ENCODE results near the gene GRIN1.

GRIN1 gene

DNA sequence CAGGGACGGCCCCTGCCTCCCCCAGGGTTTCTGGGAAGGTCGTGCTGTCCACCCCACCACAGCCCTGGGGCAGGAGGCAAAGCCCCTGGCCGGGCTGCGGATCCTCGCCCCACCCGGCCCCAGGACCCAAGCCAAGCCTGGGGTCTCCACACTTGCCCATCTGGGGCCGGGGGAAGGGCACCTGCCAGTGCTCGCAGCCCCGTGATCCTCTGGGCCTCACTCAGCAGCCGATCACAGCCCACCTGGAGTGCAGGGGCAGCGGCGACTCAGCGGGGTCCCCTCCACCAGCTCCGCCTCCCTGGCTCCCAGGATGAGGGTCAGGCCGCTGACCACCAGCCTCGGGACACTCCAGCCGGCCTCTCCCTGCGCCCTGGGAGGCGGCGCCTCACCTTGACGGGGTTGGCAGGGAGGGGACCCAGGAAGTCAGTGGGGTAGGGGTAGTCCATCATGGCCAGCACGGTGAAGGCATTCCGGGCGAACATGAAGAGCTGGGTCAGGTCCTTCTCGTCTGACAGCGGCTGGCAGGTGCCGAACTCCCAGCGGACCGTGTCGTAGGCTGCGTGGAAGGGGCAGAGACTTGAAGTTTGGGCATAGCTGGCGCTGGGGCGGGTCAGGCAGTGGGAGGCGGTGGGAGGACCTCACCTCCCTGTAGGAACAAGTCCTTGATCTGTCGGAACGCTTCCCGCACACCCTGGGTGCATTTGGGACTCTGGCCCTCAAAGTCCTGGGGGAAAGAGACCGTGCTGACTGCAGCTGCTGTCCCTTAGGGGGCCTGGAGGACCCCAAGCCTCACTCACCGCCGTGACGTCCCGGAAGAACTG is 26.2 kb upstream of the GRIN1 start:
- TF ChIP-seq, protein P1, sequence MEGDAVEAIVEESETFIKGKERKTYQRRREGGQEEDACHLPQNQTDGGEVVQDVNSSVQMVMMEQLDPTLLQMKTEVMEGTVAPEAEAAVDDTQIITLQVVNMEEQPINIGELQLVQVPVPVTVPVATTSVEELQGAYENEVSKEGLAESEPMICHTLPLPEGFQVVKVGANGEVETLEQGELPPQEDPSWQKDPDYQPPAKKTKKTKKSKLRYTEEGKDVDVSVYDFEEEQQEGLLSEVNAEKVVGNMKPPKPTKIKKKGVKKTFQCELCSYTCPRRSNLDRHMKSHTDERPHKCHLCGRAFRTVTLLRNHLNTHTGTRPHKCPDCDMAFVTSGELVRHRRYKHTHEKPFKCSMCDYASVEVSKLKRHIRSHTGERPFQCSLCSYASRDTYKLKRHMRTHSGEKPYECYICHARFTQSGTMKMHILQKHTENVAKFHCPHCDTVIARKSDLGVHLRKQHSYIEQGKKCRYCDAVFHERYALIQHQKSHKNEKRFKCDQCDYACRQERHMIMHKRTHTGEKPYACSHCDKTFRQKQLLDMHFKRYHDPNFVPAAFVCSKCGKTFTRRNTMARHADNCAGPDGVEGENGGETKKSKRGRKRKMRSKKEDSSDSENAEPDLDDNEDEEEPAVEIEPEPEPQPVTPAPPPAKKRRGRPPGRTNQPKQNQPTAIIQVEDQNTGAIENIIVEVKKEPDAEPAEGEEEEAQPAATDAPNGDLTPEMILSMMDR (conservative IDR thresholded peaks at IDR 0.05; ENCODE audit: control insufficient read depth, insufficient read depth, low read depth, low read length): no peak
- DNase-seq (ENCODE audit: low read depth): no peak
- H3K4me3 ChIP-seq (ENCODE audit: control insufficient read depth, low read depth, low read length): no peak overlapping the region

DNA sequence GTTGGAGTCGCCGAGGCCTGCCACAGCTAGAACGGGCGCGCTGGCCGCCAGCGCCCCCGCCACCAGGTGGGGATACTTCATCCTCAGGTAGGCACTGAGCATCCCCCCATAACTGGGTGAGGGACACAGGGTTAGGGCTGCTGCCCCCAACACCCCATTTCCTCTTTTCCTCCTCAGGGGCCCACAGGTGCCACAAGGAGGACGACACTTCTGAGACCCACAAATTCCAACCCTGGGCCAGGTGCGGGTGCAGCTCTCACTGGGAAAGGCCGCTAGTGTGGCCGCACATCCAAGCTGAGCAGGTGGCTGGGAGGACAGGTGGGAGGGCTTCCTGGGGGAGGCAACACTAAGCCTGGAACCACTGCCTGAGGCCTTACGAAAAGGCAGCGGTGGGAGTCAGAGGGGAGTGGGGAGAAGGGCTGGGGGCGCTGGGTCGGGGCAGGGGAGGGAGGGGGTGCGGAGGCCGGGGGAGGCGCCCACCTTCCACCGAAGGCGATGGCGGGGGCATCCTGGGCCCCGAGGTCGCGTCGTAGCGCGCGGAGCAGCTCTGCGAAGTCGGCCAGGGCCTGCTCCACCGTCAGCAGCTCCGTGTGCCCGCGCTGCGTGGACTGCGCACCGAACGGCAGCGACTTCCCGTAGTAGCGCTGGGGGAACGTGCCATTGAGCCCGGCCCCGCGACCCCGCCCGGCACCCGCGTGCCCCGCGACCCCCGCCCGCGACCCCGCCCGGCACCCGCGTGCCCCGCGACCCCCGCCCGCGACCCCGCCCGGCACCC is 25.4 kb upstream of the GRIN1 start:
- TF ChIP-seq, protein P1 (conservative IDR thresholded peaks at IDR 0.05; ENCODE audit: control insufficient read depth, insufficient read depth, low read depth, low read length): no peak
- H3K4me3 ChIP-seq (ENCODE audit: control insufficient read depth, low read depth, low read length): peak overlapping the region; percentile 10
- no peak for DNase-seq (ENCODE audit: low read depth)

DNA sequence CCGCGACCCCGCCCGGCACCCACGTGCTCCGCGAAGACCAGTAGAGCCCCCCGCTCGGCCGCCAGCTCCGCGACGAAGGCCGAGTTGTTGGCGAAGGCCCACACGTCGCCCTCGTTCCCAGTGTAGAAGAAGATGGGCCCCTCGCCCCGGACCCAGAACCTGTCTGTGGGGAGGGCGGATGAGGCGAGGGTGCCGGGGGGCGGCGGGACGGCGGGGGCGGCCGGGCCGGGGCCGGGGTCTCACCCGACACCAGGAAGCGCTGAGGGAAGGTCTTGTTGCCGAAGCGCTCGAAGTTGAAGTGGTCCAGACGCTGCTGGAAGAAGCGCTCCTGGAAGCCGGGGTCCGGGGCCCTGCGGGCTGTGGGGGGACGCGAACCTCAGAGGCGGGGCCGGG is 24.7 kb upstream of the GRIN1 start:
- peak overlapping the region; percentile 41 for H3K4me3 ChIP-seq (ENCODE audit: control insufficient read depth, low read depth, low read length)
- TF ChIP-seq, protein P1 (conservative IDR thresholded peaks at IDR 0.05; ENCODE audit: control insufficient read depth, insufficient read depth, low read depth, low read length): no peak
- no peak for DNase-seq (ENCODE audit: low read depth)

DNA sequence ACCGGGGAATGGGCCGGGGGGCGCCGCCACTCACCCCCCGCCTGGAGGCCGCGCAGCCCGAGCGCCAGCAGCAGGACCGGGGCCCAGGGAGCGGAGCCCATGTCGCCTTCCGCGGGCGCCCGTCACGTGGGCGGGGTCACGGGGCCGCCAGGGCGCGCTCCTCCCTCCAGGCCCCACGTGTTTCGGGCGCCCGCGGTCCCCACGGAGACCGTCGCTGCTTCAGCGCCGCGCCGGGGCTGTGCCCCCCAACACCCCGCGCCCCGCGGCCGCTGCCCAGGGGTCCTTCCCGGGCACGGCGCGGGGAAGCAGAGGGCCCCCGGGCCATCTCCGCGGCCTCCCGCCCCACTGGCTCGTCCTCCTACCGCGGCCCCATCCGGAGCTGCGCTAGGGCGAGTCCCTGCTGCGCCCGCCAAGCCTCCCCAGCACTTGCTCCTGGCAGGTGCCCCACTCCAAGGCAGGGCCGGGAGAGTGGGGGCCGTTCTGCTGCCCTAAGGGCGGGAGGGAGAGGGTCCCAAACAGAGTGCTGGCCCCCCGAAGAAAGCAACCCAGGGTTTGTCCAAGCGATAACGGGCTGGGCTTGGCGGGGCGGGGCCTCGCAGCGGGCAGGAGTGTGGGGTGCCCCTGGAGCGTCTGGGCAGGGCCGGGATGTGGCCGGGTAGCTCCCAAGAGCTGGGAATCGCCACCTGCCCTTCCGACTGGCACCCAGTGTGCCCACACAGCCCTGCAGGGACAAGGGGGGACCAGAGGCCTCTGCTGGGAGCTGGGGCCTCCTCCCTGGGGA is 24.2 kb upstream of the GRIN1 start, which contains the start of gene DPP7:
DPP7 (minus strand) TSS at position 121 of the 781 bp plus-strand sequence; CDS start at position 101, 20 bp downstream.
- H3K4me3 ChIP-seq (ENCODE audit: control insufficient read depth, low read depth, low read length): peak within 1 kb of the TSS; percentile 41
- DNase-seq (ENCODE audit: low read depth): peak; percentile 30
- TF ChIP-seq, protein P1 (conservative IDR thresholded peaks at IDR 0.05; ENCODE audit: control insufficient read depth, insufficient read depth, low read depth, low read length): no peak

DNA sequence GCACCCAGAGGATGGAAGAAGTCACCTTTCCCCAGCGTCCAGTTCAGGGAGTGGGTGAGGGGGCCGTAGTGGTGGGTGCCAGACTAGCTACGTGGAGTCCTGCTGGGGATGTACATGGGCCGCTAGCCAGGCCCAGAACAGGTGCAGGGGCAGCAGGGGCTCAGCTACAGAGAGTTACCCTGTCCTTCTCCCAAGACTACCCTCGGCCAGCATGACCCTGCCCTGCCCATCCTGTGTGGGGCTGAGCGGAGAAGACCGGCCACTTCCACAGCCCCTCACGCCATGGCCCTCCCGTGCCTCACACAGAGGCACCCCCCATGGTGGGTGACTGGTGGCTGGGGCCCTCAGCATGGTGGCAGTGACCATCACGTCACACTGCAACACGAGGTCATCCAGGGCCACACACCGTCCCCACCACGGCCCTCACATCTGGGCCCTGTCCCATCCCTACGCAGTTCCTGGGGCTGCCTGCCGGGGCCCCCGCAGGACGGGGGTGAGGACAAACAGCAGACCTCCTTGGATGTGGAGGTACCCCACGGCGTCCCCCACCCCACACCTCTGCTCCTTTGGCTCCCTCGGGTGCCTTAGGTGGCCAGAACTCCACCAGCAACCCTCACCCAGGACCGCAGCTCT is 23.4 kb upstream of the GRIN1 start:
- DNase-seq (ENCODE audit: low read depth): no peak
- TF ChIP-seq, protein P1 (conservative IDR thresholded peaks at IDR 0.05; ENCODE audit: control insufficient read depth, insufficient read depth, low read depth, low read length): no peak
- no peak overlapping the region for H3K4me3 ChIP-seq (ENCODE audit: control insufficient read depth, low read depth, low read length)

DNA sequence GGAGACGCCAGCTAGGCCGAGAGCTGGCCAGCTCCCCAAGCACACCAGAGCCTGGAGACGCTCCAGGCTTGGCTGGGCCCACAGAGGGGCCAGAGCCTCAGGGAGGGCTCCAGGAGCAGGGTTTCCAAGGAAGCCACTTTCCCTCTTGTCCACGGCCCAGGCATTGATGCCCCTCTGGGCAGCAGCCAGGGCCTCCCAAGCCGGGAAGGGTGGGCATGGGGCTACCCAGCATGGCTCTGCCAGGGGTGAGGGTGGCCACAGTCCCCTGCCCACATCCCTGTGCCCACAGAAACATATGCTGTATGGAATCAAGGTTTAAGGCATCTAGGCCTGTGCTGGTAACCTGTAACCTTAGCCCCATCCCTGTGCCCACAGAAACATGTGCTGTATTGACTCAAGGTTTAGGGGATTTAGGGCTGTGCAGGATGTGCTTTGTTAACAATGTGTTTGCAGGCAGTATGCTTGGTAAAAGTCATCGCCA is 22.9 kb upstream of the GRIN1 start:
- no peak overlapping the region for H3K4me3 ChIP-seq (ENCODE audit: control insufficient read depth, low read depth, low read length)
- no peak for DNase-seq (ENCODE audit: low read depth)
- TF ChIP-seq, protein P1 (conservative IDR thresholded peaks at IDR 0.05; ENCODE audit: control insufficient read depth, insufficient read depth, low read depth, low read length): no peak

Data from fibroblast of mammary gland (primary cell).